GM12874 (cell line): ENCODE results near the gene PPARD.

Experiments
- TF ChIP-seq, protein P1 (sequence below): IDR thresholded peaks from 2 replicates; pipeline ENCODE4 v1.5.1; 2011; ENCODE audit warnings: low read depth, mild to moderate bottlenecking, control low read depth, low read length, moderate library complexity; ENCODE audit not compliant: insufficient read depth

Gene PPARD

DNA sequence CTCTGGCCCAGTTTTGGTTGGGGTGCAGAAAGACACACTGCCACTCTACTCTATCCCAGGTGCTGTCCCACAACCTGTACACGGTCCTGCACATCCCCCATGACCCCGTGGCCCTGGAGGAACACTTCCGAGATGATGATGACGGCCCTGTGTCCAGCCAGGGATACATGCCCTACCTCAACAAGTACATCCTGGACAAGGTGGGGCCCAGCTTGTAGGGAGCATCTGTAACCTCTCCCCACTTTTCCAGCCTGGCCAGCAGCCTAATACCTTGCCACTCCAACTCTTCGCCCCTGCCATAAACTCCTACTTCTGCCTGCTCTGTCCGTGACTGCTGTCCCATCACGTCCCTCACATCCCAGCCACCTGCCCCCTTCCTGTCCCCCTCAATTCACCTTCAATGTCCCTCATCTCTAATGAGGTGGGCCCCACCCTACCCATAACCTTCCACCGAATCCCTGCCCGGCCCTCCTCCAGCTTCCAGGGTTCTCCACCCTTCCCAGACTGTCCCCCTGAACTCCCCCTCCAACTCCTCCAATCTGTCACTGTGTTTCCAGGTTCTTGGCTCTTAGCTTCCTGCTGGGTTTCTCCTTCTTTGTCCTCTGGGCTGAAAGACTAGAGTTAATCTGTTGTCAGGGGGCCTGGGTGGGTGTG is 32.6 kb upstream of the PPARD start:
- TF ChIP-seq, protein P1, sequence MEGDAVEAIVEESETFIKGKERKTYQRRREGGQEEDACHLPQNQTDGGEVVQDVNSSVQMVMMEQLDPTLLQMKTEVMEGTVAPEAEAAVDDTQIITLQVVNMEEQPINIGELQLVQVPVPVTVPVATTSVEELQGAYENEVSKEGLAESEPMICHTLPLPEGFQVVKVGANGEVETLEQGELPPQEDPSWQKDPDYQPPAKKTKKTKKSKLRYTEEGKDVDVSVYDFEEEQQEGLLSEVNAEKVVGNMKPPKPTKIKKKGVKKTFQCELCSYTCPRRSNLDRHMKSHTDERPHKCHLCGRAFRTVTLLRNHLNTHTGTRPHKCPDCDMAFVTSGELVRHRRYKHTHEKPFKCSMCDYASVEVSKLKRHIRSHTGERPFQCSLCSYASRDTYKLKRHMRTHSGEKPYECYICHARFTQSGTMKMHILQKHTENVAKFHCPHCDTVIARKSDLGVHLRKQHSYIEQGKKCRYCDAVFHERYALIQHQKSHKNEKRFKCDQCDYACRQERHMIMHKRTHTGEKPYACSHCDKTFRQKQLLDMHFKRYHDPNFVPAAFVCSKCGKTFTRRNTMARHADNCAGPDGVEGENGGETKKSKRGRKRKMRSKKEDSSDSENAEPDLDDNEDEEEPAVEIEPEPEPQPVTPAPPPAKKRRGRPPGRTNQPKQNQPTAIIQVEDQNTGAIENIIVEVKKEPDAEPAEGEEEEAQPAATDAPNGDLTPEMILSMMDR, result no peak

DNA sequence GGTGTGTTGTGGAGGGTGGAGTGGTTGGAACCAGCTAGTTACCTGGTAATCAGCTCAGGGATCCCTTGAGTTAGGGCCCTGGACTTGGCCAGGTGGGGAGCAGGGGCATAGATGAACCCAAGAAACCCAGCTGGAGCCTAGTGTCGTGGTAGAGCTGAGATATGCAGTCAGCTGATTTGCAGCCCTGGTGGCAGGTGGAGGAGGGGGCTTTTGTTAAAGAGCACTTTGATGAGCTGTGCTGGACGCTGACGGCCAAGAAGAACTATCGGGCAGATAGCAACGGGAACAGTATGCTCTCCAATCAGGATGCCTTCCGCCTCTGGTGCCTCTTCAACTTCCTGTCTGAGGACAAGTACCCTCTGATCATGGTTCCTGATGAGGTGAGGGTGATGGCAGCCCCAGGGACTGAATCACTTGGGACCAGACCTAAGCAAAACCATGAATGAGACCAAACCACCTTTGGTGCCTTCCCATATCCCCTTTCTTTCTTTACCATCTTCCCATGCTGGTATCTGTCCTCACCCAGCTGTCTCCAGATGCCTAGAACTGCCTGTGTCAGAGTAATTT is 32.0 kb upstream of the PPARD start:
- TF ChIP-seq, protein P1, result no peak

DNA sequence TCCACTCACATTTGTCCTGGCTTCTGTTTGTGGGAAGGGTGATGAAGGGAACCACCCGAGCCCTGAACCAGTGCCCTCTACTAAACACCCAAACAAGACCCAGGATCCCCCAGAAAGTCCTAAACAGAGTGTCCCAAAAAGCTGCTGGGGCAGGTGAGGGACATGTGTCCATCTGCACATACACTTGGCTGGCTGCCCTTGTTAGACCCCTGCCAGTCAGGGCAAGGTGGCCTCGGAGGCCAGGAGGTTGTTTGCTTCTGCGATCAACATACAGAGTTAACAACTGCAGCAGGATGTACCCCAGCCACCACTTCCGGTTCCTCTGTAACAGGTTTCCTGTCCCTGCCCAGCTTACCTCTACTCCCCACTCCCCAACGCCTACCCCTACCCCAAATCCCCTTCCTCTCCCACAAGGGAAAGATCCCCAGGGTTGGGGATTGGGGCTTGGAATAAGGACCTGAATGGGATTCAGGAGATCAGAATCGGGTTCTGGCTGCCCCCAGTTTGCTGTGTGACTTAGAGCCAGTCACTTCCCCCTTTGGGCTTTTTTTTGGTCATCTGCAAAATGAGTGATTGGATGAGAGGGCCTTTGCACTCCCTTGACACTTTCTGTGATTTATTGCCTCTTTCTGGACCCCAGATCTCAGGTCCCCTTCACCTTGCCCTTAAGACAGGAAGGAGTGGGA is 30.8 kb upstream of the PPARD start:
- TF ChIP-seq, protein P1, result no peak

DNA sequence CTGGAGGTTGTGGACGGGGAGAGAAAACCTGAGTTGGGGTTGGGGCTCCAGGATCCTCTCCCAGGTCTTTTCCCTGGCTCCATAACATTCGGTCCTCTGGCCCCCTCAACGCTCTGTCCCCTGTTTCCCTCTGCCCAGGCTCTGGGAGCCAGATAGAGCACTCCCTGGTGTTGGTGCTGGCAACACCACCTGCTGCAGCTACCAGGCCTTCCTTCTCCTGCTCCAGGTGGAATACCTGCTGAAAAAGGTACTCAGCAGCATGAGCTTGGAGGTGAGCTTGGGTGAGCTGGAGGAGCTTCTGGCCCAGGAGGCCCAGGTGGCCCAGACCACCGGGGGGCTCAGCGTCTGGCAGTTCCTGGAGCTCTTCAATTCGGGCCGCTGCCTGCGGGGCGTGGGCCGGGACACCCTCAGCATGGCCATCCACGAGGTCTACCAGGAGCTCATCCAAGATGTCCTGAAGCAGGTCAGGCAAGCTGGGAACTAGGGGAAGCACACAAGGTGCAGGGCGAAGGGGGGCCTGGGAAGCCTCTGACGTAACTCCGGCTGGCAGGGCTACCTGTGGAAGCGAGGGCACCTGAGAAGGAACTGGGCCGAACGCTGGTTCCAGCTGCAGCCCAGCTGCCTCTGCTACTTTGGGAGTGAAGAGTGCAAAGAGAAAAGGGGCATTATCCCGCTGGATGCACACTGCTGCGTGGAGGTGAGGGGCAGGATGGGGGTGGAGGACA is 30.1 kb upstream of the PPARD start:
- TF ChIP-seq, protein P1, result no peak

DNA sequence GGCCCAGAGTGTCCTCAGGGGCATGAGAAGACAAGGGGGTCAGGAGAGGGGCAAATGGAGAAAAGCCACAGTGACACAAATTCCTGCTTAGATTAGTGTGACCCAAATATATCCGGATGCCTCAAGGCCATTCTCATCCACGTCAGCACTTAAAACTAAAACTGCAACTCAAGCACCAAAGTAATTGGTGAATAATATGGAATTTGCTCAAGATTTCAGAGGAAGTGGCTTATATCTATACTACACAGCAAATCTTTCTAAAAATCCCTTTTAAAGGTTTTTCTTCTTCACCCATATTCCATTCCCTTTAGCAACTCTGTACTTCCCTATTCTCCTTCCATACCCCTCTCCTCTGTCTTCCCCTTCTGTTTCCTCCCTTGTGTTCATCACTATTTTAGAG is 29.6 kb upstream of the PPARD start:
- TF ChIP-seq, protein P1, result no peak

DNA sequence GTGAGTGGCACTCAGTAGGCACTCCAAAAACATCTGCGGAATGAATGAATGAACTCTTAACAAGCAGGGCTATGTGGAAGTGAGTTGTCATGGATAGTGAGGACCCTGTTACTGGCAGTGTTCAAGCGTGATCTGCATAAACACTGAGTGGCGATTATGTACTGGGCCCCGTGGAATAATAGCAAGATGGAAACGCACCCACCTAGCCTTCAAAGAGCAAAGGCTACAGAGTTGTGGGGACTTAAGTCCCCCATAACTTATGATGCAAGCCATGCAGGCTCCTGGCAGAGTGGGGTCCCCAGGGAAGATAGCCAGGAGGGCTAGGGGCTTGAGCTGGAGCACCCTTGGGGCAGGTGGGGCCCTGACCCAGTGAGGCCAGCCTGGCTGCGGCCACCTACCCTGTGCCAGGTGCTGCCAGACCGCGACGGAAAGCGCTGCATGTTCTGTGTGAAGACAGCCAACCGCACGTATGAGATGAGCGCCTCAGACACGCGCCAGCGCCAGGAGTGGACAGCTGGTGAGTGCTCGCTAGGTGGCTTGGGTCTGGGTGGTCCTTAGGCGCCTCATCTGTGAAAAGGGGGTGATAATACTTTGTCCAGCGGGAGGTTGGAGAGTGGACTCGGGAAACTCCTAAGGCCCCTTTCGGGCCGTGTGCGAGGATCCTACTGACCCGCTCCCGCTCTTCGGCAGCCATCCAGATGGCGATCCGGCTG is 24.7 kb upstream of the PPARD start:
- TF ChIP-seq, protein P1, result no peak
